Liver (tissue), 9 donors: ENCODE measurements around the gene WDR11. TPM values are rescaled to one million over a fixed set of nuclear protein-coding genes. Genes with fewer than 3 reads are reported as not detected.

Source experiments
- DNase-seq: peaks from one replicate; pipeline ENCODE4 v3.0.0-alpha.2; 2017; ENCODE audit warnings: low spot score
- H3K27ac ChIP-seq, 2 donors: one replicate each; pipeline ENCODE4 v1.7.0; 2013; ENCODE audit warnings: inconsistent platforms in 2 of 2, low read length in 2 of 2, control low read depth in 1 of 2, low read depth in 1 of 2, mild to moderate bottlenecking in 1 of 2
- H3K27me3 ChIP-seq, 4 donors: one replicate each; pipeline versions ENCODE4 v1.6.1 to v1.7.0; 2013; ENCODE audit warnings: low read length in 3 of 4, inconsistent platforms in 1 of 4, mild to moderate bottlenecking in 1 of 4, moderate library complexity in 1 of 4; ENCODE audit not compliant: control insufficient read depth in 4 of 4, insufficient read depth in 4 of 4
- H3K36me3 ChIP-seq, 4 donors: one replicate each; pipeline versions ENCODE4 v1.6.1 to v1.7.0; 2013; ENCODE audit warnings: low read length in 3 of 4, mild to moderate bottlenecking in 3 of 4, low read depth in 1 of 4, moderate library complexity in 1 of 4; ENCODE audit not compliant: control insufficient read depth in 4 of 4, insufficient read depth in 3 of 4
- H3K4me1 ChIP-seq, 4 donors: one replicate each; pipeline versions ENCODE4 v1.6.1 to v1.7.0; 2013; ENCODE audit warnings: low read length in 3 of 4, mild to moderate bottlenecking in 3 of 4, moderate library complexity in 1 of 4; ENCODE audit not compliant: control insufficient read depth in 4 of 4, insufficient read depth in 4 of 4
- H3K4me3 ChIP-seq, 3 donors: one replicate each; pipeline versions ENCODE4 v1.6.1 to v1.7.0; 2013; ENCODE audit warnings: low read length in 3 of 3, control low read depth in 1 of 3, low read depth in 1 of 3, mild to moderate bottlenecking in 1 of 3
- H3K9ac ChIP-seq, 2 donors: one replicate each; pipeline ENCODE4 v1.7.0; 2013; ENCODE audit warnings: low read length in 2 of 2, mild to moderate bottlenecking in 2 of 2, moderate library complexity in 2 of 2, control low read depth in 1 of 2, low read depth in 1 of 2
- H3K9me3 ChIP-seq, 4 donors: one replicate each; pipeline versions ENCODE4 v1.6.1 to v1.7.0; 2013; ENCODE audit warnings: low read length in 3 of 4; ENCODE audit not compliant: control insufficient read depth in 4 of 4
- EGR1 ChIP-seq, 2 donors: IDR thresholded peaks; 2 replicates each; pipeline ENCODE4 v1.6.1; 2016 to 2018; ENCODE audit warnings: antibody characterized with exemption in 2 of 2, low read depth in 2 of 2
- FOXA1 ChIP-seq: IDR thresholded peaks from 2 replicates; pipeline ENCODE4 v1.6.1; 2016; ENCODE audit warnings: antibody characterized with exemption
- FOXA2 ChIP-seq: IDR thresholded peaks from 2 replicates; pipeline ENCODE4 v1.6.1; 2016; ENCODE audit warnings: antibody characterized with exemption
- GABPA ChIP-seq, 2 donors: IDR thresholded peaks in 1 of 2; conservative IDR thresholded peaks in 1 of 2; 2 replicates each; pipeline ENCODE4 v1.6.1; 2016; ENCODE audit warnings: antibody characterized with exemption in 2 of 2, mild to moderate bottlenecking in 1 of 2, moderate library complexity in 1 of 2
- HNF4A ChIP-seq, 2 donors: conservative IDR thresholded peaks; 2 replicates each; pipeline ENCODE4 v1.6.1; 2016; ENCODE audit warnings: antibody characterized with exemption in 2 of 2, mild to moderate bottlenecking in 2 of 2
- HNF4G ChIP-seq: IDR thresholded peaks from 2 replicates; pipeline ENCODE4 v1.6.1; 2016; ENCODE audit warnings: antibody characterized with exemption
- JUND ChIP-seq, 2 donors: IDR thresholded peaks; 2 replicates each; pipeline ENCODE4 v1.6.1; 2016; ENCODE audit warnings: antibody characterized with exemption in 2 of 2
- NR2F2 ChIP-seq: IDR thresholded peaks from 2 replicates; pipeline ENCODE4 v1.6.1; 2016; ENCODE audit warnings: antibody characterized with exemption
- RAD21 ChIP-seq, 2 donors: IDR thresholded peaks; 2 replicates each; pipeline ENCODE4 v1.6.1; 2016; ENCODE audit warnings: antibody characterized with exemption in 2 of 2, mild to moderate bottlenecking in 2 of 2
- RXRA ChIP-seq, 2 donors: IDR thresholded peaks; 2 replicates each; pipeline ENCODE4 v1.6.1; 2017 to 2018; ENCODE audit warnings: antibody characterized with exemption in 2 of 2, mild to moderate bottlenecking in 1 of 2
- SP1 ChIP-seq: IDR thresholded peaks from 2 replicates; pipeline ENCODE4 v1.6.1; 2018; ENCODE audit warnings: antibody characterized with exemption, mild to moderate bottlenecking
- TAF1 ChIP-seq: conservative IDR thresholded peaks from 2 replicates; pipeline ENCODE4 v1.6.1; 2016; ENCODE audit warnings: antibody characterized with exemption, mild to moderate bottlenecking
- YY1 ChIP-seq: IDR thresholded peaks from 2 replicates; pipeline ENCODE4 v1.6.1; 2016; ENCODE audit warnings: antibody characterized with exemption, mild to moderate bottlenecking
- WGBS: extraction: QIAGEN DNeasy Blood & Tissue Kit; methylation state at CpG from one replicate; pipeline ENCODE4 v1.1.7; 2013; 5-methylcytosine and 5-hydroxymethylcytosine counted together
- polyA plus RNA-seq, 2 donors: library from polyadenylated mRNA; stranded (reverse) in 1 of 2; unstranded in 1 of 2; fragments of 200-250 nt in 1 of 2; fragments of >200 nt in 1 of 2; fragmentation: Nextera tagmentation in 1 of 2; extraction: Ambion mirVana in 1 of 2; gene quantifications; one replicate each; pipeline versions ENCODE4 v1.2.1 to v1.2.3, GENCODE V29; 2013 to 2015
- total RNA-seq, 2 donors: library from RNA; depleted of rRNA; stranded (reverse); fragments of >200 nt; gene quantifications; one replicate each; pipeline ENCODE4 v1.2.3, GENCODE V29; 2014
- TF ChIP-seq, protein P1 (sequence below): IDR thresholded peaks from 2 replicates; pipeline ENCODE4 v1.6.1; 2016; ENCODE audit warnings: antibody characterized with exemption, mild to moderate bottlenecking
- TF ChIP-seq, protein P2 (sequence below): fragments of 150-350 bp; IDR thresholded peaks from 2 replicates; pipeline ENCODE4 v1.5.1; 2017; ENCODE audit warnings: improper control_type of control experiment, low read depth, low read length; ENCODE audit not compliant: missing input control
- TF ChIP-seq, protein P3 (sequence below): IDR thresholded peaks from 2 replicates; pipeline ENCODE4 v1.6.1; 2016; ENCODE audit warnings: antibody characterized with exemption
- TF ChIP-seq, protein P4 (sequence below): IDR thresholded peaks from 2 replicates; pipeline ENCODE4 v1.6.1; 2016; ENCODE audit warnings: antibody characterized with exemption
- TF ChIP-seq, protein P5 (sequence below): IDR thresholded peaks from 2 replicates; pipeline ENCODE4 v1.6.1; 2016; ENCODE audit warnings: antibody characterized with exemption
- donor health status: healthy.
- donor health status: healthy.
- donor health status: healthy.
- donor health status: healthy.
- donor health status: healthy.

Gene WDR11
- total and polyA plus RNA-seq, 4 donors: 12.5 to 51.0 (median 21.0) TPM

DNA sequence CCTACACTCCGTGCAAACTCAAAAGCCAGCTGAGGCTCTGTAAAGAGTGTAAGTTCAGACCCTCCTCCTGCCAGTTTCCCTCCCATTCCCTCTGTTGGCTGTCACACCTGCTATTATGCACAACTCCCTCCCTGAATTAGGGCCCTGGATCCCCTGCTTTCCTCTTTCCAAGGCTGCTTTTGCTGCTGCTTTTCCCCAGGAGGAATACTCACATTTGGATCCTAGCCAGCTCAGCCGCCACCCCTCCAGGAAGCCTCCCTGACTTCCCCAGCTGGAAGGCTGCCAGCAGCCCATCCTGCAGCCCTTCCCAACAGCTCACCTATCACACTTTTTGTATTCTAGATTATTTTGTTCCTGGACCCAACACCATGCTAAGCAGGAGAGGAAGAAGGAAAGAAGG lies 40.9 kb upstream of the WDR11 start:
- Histone ChIP-seq H3K36me3 (no peaks in the 10 kb centered on the region), H3K9ac (no peak overlapping the region), H3K4me1 (no peaks in the 10 kb centered on the region), H3K27ac (no peak overlapping the region), H3K4me3 (no peak overlapping the region), H3K9me3 (peaks cover 0 to 2% (median 0%) of the 10 kb centered on the region in 4 donors), H3K27me3 (peaks cover 0 to under 1% (median 0%) of the 10 kb centered on the region in 4 donors)
- WGBS: 47% methylated on average over 2 of the region's 2 CpGs
- DNase-seq: no peak
- TF ChIP-seq SP1: no peak
- TF ChIP-seq, protein P1, sequence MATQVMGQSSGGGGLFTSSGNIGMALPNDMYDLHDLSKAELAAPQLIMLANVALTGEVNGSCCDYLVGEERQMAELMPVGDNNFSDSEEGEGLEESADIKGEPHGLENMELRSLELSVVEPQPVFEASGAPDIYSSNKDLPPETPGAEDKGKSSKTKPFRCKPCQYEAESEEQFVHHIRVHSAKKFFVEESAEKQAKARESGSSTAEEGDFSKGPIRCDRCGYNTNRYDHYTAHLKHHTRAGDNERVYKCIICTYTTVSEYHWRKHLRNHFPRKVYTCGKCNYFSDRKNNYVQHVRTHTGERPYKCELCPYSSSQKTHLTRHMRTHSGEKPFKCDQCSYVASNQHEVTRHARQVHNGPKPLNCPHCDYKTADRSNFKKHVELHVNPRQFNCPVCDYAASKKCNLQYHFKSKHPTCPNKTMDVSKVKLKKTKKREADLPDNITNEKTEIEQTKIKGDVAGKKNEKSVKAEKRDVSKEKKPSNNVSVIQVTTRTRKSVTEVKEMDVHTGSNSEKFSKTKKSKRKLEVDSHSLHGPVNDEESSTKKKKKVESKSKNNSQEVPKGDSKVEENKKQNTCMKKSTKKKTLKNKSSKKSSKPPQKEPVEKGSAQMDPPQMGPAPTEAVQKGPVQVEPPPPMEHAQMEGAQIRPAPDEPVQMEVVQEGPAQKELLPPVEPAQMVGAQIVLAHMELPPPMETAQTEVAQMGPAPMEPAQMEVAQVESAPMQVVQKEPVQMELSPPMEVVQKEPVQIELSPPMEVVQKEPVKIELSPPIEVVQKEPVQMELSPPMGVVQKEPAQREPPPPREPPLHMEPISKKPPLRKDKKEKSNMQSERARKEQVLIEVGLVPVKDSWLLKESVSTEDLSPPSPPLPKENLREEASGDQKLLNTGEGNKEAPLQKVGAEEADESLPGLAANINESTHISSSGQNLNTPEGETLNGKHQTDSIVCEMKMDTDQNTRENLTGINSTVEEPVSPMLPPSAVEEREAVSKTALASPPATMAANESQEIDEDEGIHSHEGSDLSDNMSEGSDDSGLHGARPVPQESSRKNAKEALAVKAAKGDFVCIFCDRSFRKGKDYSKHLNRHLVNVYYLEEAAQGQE: no peak
- TF ChIP-seq HNF4G: no peak
- TF ChIP-seq EGR1 (IDR thresholded peaks at IDR 0.05; ENCODE audit: low read depth in 2 of 2): no peak
- no peak for TF ChIP-seq RAD21 (IDR thresholded peaks at IDR 0.05)
- no peak for TF ChIP-seq RXRA (IDR thresholded peaks at IDR 0.05)
- no peak for TF ChIP-seq NR2F2
- TF ChIP-seq, protein P2, sequence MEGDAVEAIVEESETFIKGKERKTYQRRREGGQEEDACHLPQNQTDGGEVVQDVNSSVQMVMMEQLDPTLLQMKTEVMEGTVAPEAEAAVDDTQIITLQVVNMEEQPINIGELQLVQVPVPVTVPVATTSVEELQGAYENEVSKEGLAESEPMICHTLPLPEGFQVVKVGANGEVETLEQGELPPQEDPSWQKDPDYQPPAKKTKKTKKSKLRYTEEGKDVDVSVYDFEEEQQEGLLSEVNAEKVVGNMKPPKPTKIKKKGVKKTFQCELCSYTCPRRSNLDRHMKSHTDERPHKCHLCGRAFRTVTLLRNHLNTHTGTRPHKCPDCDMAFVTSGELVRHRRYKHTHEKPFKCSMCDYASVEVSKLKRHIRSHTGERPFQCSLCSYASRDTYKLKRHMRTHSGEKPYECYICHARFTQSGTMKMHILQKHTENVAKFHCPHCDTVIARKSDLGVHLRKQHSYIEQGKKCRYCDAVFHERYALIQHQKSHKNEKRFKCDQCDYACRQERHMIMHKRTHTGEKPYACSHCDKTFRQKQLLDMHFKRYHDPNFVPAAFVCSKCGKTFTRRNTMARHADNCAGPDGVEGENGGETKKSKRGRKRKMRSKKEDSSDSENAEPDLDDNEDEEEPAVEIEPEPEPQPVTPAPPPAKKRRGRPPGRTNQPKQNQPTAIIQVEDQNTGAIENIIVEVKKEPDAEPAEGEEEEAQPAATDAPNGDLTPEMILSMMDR: no peak
- TF ChIP-seq, protein P3, sequence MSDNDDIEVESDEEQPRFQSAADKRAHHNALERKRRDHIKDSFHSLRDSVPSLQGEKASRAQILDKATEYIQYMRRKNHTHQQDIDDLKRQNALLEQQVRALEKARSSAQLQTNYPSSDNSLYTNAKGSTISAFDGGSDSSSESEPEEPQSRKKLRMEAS: no peak
- no peak for TF ChIP-seq YY1
- TF ChIP-seq, protein P4, sequence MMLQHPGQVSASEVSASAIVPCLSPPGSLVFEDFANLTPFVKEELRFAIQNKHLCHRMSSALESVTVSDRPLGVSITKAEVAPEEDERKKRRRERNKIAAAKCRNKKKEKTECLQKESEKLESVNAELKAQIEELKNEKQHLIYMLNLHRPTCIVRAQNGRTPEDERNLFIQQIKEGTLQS: no peak
- TF ChIP-seq FOXA2: no peak
- no peak for TF ChIP-seq HNF4A (conservative IDR thresholded peaks at IDR 0.05)
- no peak for TF ChIP-seq GABPA (IDR thresholded peaks at IDR 0.05 in 1 of 2, conservative IDR thresholded peaks at IDR 0.05 in 1 of 2)
- no peak for TF ChIP-seq JUND (IDR thresholded peaks at IDR 0.05)
- TF ChIP-seq FOXA1: no peak
- TF ChIP-seq, protein P5, sequence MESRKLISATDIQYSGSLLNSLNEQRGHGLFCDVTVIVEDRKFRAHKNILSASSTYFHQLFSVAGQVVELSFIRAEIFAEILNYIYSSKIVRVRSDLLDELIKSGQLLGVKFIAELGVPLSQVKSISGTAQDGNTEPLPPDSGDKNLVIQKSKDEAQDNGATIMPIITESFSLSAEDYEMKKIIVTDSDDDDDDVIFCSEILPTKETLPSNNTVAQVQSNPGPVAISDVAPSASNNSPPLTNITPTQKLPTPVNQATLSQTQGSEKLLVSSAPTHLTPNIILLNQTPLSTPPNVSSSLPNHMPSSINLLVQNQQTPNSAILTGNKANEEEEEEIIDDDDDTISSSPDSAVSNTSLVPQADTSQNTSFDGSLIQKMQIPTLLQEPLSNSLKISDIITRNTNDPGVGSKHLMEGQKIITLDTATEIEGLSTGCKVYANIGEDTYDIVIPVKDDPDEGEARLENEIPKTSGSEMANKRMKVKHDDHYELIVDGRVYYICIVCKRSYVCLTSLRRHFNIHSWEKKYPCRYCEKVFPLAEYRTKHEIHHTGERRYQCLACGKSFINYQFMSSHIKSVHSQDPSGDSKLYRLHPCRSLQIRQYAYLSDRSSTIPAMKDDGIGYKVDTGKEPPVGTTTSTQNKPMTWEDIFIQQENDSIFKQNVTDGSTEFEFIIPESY: no peak
- TF ChIP-seq TAF1: no peak
